ENCODE results near the gene LRRC2. TPM values are rescaled to one million over a fixed set of nuclear protein-coding genes. Genes with fewer than 3 reads are reported as not detected.

Gene LRRC2
- total RNA-seq, 4 donors from 2014 or later = 1.0 to 3.5 (median 3.3) TPM

DNA sequence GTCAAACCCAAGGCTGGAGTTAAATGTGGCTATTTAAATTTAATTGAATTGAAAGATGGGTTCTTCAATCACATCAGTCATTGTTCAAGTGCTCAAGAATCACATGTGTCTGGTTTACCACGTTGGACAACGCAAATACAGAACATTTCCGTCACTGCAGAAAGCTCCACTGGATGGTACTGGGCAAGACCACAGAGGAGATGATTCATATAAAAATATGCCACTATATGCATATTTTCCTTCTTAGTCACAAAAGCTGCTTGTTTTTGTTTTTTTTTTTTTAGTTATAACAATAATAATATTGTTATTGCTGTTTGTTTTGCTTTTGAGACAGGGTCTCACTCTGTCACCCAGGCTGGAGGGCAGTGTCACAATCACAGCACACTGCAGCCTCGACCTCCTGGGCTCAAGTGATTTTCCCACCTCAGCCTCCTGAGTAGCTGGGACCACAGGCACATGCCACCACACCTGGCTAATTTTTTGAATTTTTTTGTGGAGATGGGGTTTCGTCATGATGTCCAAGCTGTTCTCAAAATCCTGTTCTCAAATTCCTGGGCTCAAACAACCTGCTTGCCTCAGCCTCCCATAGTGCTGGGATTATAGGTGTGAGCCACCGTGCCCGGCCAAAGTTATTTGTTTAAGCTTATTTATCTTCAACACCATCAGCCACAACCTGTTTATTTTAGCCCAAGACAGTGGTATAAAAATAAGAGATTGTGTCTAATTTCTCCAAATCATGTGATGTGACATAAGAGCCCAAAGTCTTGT is 48.9 kb downstream of the LRRC2 start:
- intact Hi-C loops (cut with DNase I; ENCODE audit: low total_unique reads) = no loop called here
- DNase-seq (ENCODE audit: low spot score in 2 of 2) = no peak
- H3K4me3 ChIP-seq (ENCODE audit: low read depth, poor library complexity, severe bottlenecking) = no peak overlapping the region
- WGBS, 2 donors = 77 to 81% methylated on average over 7 of the region's 7 CpGs
- TF ChIP-seq CTCF (IDR thresholded peaks at IDR 0.05) = no peak
- TF ChIP-seq POLR2A (IDR thresholded peaks at IDR 0.05) = no peak

- TF ChIP-seq POLR2A (IDR thresholded peaks at IDR 0.05) (no peak), CTCF (IDR thresholded peaks at IDR 0.05) (no peak)
- no peak overlapping the region for H3K4me3 ChIP-seq (ENCODE audit: low read depth, poor library complexity, severe bottlenecking)
- intact Hi-C loops (cut with DNase I; ENCODE audit: low total_unique reads) = no loop called here
- DNase-seq (ENCODE audit: low spot score in 2 of 2) = peak in 1 of 2 donors; percentile 60
- 92 to 93% methylated on average over 4 of the region's 4 CpGs for WGBS, 2 donors
These were observed 49.6 kb downstream of the LRRC2 start for GRCh38 chr3:46516521-46516920.

GRCh38 chr3:46512191-46512749 is 53.8 kb downstream of the LRRC2 start:
- H3K4me3 ChIP-seq (ENCODE audit: low read depth, poor library complexity, severe bottlenecking) = no peak overlapping the region
- no peak for DNase-seq (ENCODE audit: low spot score in 2 of 2)
- intact Hi-C loops (cut with DNase I; ENCODE audit: low total_unique reads) = no loop called here
- 67 to 79% methylated on average over 2 of the region's 2 CpGs for whole genome bisulfite sequencing, 2 donors
- TF ChIP-seq POLR2A (IDR thresholded peaks at IDR 0.05) = no peak
- TF ChIP-seq CTCF (IDR thresholded peaks at IDR 0.05) = no peak

DNA sequence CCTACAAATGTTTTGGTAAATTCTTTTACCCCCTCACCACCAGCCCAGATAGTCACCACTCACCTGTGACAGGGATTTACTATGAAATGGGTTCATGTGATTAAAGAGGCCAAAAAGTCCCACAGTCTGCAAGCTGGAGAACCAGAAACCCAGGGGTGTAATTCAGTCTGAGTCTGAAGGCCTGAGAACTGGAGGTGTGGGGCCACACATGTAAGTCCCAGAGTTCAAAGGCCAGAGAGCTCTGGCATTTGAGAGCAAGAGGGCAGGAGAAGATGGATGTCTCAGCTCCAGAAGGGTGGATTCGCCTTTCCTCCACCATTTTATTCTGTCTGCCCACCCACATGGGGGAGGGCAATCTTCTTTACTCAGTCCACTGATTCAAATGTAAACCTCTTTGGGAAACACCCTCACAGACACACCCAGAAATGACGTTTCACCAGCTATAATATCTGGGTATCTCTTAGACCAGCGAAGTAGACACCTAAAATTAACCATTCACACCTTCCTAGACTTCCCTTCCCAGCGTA is 56.4 kb downstream of the LRRC2 start:
- intact Hi-C loops (cut with DNase I; ENCODE audit: low total_unique reads) = no loop called here
- TF ChIP-seq POLR2A (IDR thresholded peaks at IDR 0.05) (no peak), CTCF (IDR thresholded peaks at IDR 0.05) (no peak)
- WGBS, 2 donors = 79 to 81% methylated on average over 4 of the region's 4 CpGs
- peak in 1 of 2 donors; percentile 43 for DNase-seq (ENCODE audit: low spot score in 2 of 2)
- H3K4me3 ChIP-seq (ENCODE audit: low read depth, poor library complexity, severe bottlenecking) = no peak overlapping the region

GRCh38 chr3:46508850-46509591 is 57.1 kb downstream of the LRRC2 start:
- TF ChIP-seq CTCF (IDR thresholded peaks at IDR 0.05) = no peak
- no peak for TF ChIP-seq POLR2A (IDR thresholded peaks at IDR 0.05)
- H3K4me3 ChIP-seq (ENCODE audit: low read depth, poor library complexity, severe bottlenecking) = no peak overlapping the region
- no peak for DNase-seq (ENCODE audit: low spot score in 2 of 2)
- 92% methylated on average over 4 of the region's 4 CpGs for WGBS, 2 donors
- intact Hi-C loops (cut with DNase I; ENCODE audit: low total_unique reads) = no loop called here
